Stimulated activated CD8-positive, alpha-beta memory T cell treated with anti-CD3 and anti-CD28 coated beads, Interleukin-12 subunit alpha, Interleukin-12 subunit beta, amount 100 ng/mL, for 1 hour (primary cell): ENCODE results near the gene ZCWPW1.
"Not testable (repeated sequence)": the region's sequence is repeated elsewhere in the genome, so short reads cannot be mapped to it uniquely, and the experiment has no call there.

Source experiments
- DNase-seq: peaks from one replicate; pipeline ENCODE4 v3.0.0-alpha.2; 2020; ENCODE audit warnings: low read depth

The ZCWPW1 gene

DNA sequence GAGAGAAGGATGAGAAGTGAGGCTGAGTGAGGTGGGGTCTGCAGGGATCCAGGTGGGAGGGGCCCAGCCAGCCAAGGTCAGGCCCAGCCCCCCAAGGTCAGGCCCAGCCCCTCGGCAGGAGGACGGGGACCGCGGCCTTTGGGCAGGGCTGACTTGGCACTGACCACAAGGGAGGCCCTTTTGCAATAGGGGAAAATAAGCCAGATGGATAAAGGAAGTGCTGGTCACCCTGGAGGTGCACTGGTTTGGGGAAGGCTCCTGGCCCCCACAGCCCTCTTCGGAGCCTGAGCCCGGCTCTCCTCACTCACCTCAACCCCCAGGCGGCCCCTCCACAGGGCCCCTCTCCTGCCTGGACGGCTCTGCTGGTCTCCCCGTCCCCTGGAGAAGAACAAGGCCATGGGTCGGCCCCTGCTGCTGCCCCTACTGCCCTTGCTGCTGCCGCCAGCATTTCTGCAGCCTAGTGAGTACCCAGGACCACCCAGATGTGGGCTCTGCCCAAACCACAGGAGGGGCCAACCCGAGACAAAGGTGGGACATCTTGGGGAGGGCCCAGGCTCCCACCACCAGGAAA, 55.2 kb downstream of the ZCWPW1 start, which contains the start of gene PILRA:
Gene PILRA (plus strand): TSS at position 227 of the 571 bp plus-strand sequence. CDS start 170 bp downstream, at position 397.
- DNase-seq, result no peak

DNA sequence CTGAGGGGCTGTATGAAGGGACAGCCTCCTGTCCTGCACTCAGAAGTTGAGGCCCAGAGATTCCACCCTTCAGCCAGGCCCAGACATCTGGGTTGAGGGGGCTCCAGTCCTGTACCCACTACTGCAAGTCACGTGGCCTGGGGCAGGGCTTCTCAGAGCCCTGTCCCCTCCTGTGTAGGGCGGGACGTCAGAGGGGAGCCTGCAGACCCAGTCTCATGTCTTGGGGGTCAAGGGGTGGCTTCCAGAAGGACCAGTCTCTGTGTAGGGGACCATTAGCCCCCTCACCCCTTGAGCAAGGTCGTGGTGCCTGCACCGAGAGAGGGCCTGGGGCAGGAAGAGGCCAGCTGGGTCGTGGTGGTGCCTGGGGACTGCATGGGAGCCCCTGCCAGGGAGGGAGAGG, 55.8 kb downstream of the ZCWPW1 start:
- DNase-seq, result no peak

DNA sequence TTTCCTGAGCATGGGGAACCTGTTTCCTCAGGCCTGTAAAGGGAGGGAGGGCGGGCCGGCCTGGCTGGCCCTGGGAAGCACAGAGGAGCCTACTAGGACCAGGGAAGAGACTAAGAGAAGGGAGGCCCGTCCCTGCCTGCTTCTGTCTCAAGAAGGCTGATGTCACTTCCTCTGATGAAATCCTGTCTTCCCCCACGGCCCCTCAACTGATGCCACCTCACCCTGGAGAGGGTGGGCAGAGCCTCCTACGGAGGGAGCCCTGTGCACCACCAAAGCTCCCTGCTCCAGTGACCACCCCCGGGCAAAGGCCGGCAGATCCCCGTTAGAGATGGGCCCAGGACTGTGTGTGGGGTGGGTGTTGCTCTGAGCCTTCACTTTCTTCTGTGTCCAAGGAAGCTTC, 56.2 kb downstream of the ZCWPW1 start:
- DNase-seq, result no peak

DNA sequence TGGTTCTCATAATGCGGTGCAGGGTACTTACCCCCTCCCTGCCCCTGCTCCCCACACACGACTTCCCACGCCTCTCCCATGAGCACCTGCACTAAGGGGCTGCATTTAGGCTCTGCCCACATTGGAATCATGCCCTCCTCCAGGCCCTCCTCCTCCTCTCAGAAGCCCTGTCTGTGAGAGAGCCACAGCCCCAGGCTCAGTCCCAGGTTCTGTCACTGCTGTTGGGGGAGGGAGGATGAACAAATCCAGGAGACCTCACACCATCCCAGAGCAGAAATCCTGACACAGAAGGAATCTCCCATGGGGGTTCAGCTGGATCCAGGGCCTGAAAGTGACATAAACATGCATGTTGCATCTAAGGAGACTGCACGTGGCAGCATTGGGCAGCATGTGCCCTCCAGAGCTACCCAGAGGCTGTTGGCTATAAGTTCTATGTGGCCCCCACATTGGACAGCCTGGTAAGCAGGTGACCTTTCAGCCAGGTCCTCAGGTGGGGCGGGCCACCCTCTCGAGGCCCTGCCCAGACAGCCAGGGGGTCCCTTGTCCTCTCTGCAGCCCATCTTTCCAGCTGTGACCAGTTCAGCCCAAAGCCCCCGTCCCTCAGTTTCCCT, 56.8 kb downstream of the ZCWPW1 start:
- no peak for DNase-seq

DNA sequence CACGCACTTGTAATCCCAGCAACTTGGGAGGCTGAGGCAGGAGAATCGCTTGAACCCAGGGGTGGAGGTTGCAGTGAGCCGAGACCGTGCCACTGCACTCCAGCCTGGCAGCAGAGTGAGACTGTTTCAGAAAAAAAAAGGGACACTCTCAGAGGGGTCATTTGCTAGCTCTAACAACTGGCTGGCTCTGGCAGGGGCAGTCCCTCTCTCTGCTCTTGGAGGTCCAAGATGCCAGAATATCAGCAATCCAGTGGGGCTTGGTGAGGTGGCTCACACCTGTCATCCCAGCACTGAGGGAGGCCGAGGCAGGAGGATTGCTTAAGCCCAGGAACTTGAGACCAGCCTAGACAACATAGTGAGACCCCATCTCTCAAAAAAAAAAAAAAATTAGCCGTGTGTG, 57.8 kb downstream of the ZCWPW1 start:
- no peak for DNase-seq

DNA sequence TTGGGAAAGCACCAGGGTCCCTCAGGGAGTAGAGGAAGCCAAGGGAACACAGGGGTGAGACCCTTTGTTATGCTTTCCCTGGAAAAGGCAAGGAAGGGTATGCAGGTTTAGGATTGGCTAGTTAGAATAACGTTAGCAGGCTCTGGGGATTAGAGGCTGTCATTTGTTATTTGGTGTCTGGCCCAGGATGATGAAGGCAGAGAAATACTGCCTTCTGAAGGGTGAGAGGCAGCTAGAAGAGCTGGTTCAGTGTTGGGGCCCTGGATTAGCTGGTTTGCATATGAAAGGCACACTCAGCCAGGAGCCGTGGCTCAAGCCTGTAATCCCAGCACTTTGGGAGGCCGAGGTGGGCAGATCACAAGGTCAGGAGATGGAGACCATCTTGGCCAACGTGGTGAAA, 58.2 kb downstream of the ZCWPW1 start:
- DNase-seq, result no peak

DNA sequence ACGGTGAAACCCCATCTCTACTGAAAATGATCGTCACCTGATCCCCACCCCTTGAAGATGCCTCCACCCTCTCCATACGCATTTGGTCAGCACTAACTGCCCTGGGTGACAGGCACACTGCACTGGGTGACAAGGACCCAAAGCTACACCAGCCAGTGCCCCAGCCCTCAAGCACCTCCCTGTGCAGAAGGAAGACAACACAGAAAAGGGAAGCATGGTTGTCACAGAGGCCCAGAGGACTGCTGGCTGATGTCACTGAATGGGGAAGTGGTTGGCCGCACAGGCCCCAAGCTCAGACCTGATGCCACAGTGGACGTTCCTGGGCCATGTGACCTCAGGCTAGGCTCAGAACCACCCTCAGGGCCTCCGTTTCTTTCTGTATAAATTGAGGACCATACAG, 59.4 kb downstream of the ZCWPW1 start:
- DNase-seq, result no peak

DNA sequence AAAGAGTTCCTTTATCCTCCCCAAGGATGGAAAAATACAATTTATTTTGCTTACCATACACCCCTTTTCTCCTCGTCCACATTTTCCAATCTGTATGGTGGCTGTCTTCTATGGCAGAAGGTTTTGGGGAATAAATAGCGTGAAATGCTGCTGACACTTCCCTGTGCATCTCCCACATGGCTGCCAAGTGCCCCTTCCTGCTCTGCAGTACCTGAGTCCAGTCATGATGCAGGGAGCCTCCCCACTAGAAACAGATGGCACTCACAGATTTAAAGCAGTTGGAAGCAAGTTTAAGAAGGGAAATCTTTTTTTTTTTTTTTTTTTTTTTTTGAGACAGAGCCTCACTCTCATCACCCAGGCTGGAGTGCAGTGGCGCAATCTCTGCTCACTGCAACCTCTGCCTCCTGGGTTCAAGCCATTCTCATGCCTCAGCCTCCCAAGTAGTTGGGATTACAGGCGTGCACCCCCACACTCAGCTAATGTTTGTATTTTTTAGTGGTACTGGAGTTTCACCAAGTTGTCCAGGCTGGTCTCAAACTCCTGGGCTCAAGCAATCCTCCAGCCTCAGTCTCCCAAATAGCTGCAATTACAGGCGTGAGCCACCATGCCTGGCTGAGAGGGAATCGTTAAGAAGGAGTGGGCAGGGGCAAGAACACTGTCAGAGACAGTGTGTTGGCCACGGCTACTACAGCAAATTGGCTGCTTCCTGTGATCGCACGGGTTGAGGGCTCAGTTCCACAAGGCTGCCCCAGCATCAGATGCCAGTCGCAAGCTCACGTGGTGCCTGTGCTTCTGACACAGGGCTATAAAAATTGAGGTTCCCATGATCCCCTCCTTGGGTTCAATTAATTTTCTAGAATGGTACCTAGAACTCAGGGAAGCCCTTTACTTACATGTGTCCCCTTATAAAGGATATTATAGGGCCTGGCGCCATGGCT, 60.6 kb downstream of the ZCWPW1 start:
- DNase-seq, result no peak

DNA sequence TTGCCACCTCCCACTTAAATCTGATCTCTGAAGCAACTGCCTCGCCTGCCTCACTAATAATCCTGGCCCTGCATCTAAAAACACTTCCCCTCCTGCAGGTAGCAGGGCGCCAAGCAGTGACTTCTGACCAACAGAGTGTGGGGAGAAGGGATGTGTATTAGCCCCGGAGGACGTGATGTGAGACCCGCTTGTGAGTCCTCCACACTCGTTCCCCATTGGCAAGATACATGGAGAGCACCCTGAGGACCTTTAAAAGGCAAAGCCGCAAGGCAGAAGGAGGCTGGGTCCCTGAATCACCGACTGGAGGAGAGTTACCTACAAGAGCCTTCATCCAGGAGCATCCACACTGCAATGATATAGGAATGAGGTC, 61.3 kb downstream of the ZCWPW1 start:
- DNase-seq, result no peak

DNA sequence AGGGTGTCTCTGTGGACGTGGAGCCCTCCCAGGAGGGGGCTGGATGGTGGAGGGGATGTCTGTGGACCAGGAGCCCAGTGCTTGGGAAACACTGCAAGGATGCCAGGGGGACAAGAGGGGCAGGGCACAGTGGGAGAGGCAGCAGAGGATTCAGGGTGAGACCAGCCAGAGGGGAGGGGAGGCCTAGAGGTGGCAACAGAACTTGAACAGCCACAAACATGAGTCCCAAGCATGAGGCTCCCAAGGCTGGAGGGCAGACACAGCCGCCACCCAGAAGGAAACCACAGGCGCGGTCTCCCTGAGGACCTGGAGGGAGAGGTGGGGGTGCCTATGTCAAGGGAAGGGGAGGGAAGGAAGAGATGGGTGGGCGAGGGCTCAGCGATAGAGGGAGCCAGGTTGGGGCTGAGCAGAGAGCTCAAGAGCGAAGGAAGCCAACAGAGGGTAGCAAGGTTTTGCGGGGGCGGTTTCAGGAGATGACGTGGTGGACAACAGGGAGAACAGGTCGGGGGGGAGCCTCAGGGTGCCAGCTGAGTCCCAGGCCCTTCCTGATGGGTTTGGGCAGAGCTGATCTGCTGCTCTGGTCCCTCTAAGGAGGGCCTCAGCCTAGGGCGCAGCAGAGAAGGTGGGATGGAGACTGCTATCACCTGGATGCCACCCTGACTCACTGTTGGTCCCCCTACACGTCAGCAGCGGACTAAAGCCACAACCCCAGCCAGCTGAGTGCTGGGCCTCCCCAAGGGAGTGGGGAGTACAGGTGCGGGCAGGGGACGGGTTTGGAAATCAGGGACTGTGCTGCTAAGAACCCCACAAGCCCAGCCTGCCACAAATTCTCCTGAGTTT, 61.9 kb downstream of the ZCWPW1 start:
- DNase-seq, result no peak

DNA sequence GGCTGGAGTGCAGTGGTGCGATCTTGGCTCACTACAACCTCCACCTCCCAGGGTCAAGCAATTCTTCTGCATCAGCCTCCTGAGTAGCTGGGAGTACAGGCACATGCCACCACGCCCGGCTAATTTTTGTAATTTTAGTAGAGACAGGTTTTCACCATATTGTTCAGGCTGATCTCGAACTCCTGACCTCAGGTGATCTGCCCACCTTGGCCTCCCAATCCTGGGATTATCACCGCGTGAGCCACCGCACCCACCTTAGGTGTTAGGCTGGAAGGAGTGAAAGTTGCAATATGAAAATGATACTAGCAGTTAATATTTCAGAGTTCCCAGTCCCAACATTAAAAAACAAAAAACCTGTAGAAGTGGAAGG, 62.5 kb downstream of the ZCWPW1 start:
- not testable (repeated sequence) for DNase-seq

DNA sequence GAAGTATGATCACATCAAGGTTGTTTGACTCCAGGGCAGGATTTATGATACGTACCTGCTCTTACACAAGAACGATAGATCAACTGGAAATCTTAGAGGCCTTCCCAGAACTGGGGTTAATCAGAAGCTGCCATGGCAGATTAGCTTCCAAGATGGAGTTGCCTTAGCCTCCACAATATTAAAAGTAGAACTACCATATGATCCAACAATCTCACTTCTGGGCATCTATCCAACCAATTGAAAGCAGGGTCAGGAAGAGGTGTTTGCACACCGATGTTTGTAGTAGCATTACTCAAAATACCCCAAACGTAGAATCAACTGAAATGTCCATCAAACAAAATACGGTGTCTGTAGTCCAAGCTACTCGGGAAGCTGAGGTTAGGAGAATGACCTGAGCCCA, 64.0 kb downstream of the ZCWPW1 start:
- no peak for DNase-seq

DNA sequence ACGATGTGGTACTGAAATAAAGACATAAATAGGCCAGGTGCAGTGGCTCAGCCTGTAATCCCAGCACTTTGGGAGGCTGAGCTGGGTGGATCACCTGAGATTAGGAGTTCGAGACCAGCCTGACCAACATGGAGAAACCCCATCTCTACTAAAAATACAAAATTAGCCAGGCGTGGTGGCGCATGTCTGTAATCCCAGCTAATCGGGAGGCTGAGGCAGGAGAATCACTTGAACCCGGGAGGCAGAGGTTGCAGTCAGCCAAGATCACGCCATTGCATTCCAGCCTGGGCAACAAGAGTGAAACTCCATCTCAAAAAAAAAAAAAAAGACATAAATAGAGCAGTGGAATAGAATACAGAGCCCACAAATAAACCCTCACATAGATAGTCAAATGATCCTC, 64.7 kb downstream of the ZCWPW1 start:
- DNase-seq, result not testable (repeated sequence)

DNA sequence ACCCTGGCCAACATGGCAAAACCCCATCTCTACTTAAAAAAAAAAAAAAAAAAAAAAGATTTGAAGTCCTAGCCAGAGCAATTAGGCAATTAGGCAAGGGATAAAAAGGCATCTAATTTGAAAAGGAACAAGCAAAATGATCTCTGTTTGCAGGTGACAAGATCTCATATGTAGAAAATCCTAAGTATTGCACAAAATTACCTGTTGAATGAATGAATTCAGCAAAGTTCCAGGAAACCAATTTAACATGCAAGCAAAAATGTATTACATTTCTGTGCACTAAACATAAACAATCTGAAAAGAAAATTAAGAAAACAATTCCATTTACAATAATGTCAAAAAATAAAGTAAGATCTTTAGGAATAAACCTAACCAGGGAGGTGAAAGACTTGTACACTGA, 65.4 kb downstream of the ZCWPW1 start:
- no peak for DNase-seq

DNA sequence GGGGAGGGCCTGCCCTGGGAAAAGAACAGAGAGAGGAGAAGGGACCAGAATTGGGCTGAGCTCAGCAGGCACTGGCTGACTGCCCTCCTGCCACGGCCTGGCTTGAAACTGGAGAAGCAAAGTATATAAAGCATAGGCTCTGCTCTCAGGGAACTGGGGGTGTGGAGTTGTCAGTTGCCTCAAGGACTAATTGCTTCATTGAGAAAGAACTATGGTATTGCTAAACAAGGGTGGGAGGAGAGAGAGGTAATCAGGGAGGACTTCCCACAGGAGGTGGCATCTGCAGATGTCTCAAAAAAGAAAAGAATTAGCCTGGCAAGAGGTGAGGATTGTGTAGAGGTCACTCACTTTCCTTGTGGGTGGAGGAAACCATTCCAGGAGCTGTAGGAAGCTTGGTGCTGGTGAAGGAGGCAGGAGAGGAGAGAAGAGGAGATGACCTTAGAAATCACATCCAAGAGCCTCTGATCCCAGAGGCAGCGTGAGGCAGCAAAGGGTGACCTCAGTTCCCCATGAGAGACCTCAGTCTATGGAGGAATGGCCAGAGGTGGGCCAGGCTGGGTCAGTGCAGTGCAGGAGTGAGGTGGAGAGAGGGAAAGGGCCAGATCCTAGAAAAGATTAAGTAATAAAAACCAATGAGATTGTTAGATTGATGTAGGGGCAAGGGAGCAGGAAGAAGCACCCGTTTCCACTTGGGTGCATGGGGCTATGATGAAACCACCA, 68.2 kb downstream of the ZCWPW1 start:
- DNase-seq, result no peak

DNA sequence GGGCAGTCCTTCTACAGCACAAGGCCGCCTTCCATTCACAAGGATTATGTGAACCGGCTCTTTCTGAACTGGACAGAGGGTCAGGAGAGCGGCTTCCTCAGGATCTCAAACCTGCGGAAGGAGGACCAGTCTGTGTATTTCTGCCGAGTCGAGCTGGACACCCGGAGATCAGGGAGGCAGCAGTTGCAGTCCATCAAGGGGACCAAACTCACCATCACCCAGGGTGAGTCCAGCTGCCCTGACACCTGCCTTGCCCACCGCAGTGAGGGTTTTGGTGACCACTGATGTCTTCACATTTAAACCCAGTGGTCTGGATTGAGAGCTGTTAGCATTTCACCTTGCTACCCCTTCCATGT, 69.7 kb downstream of the ZCWPW1 start:
- no peak for DNase-seq

DNA sequence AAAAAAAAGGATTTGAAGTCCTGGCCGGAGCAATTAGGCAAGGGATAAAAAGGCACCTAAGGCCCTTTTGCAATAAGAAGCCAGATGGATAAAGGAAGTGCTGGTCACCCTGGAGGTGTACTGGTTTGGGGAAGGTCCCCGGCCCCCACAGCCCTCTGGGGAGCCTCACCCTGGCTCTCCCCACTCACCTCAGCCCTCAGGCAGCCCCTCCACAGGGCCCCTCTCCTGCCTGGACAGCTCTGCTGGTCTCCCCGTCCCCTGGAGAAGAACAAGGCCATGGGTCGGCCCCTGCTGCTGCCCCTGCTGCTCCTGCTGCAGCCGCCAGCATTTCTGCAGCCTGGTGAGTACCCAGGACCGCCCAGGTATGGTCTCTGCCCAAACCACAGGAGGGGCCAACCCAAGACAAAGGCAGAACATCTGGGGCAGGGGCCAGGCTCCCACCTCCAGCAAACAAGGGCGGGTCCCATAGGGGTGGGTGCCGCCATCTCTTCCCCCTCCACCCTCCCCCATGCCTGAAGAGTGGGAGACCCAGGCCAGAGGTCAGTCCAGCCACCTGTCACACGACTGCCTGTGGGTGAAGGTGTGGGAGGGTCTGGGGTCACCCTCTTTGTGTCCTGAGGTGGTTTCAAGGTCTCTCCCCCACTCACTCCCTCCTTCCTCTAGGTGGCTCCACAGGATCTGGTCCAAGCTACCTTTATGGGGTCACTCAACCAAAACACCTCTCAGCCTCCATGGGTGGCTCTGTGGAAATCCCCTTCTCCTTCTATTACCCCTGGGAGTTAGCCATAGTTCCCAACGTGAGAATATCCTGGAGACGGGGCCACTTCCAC, 70.3 kb downstream of the ZCWPW1 start, which contains the start of gene PILRB:
Gene PILRB (plus strand): TSS at position 91 of the 830 bp plus-strand sequence. CDS start 186 bp downstream, at position 277.
- no peak for DNase-seq

DNA sequence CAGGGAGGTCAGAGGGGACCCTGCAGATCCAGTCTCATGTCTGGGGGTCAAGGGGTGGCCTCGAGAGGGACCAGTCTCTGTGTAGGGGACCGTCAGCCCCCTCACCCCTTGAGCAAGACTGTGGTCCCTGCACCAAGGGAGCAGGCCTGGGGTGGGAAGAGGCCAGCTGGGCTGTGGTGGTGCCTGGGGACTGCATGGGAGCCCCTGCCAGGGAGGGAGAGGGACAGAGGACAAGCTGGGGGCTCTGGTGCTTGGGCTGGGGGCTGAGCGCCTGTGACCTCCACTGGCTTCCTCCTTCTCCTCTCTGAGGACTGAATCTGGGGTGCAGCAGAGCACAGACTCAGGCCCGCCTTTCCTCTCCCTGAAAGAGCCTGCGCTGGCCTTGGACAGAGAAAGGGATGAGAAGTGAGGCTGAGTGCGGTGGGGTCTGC, 71.4 kb downstream of the ZCWPW1 start:
- DNase-seq, result no peak

DNA sequence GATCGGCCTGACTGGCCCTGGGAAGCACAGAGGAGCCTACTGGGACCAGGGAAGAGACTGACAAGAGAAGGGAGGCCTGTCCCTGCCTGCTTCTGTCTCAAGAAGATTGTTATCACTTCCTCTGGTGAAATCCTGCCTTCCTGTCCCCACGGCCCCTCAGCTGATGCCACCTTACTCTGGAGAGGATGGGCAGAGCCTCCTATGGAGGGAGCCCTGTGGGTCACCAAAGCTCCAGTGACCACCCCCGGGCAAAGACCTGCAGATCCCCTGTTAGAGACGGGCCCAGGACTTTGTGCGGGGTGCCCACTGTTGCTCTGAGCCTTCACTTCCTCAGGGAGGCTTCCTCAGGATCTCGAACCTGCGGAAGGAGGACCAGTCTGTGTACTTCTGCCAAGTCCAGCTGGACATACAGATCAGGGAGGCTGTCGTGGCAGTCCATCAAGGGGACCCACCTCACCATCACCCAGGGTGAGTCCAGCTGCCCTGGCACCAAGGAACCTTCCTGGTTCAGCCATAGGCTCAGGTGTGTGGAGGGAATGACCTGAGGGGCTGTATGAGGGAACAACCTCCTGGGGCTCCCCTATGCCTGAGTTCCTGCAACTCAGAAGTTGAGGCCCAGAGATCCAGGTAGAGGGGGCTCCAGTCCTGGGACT, 72.0 kb downstream of the ZCWPW1 start:
- DNase-seq, result no peak

DNA sequence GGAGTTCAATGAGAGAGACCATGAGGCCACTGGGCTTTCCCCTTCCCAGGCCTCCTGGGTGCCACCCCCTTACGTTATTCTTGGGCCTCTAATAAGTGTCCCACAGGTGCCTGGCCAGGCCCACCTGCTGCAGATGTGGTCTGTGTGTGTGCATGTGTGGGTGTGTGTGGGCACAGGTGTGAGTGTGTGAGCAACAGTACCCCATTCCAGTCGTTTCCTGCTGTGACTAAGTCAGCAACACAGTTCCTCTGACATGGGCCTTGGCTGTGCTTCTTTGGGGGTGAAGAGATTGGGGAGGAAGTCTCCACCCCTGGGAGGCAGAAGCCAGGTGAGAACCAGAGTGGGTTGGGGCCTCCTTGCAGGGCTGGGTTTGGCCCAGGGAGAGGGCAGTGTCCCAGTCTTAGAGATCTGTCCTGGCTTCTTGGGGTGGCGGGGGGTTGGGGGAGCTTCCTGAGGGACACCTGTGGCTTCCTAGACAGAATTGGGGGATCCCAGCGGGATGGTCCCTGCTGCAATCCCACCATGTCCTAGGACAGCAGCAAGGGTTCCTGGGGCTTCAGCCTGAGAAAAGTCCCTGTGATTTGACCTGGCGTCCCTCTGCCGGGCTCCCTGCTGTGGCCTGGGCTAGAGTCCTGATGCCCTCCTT, 74.7 kb downstream of the ZCWPW1 start:
- DNase-seq, result no peak
